DOHH2 (cell line): ENCODE results near the gene SMOC1.

Experiments used
- CTCF ChIP-seq: fragments of 200-600 bp; sonication (generic); IDR thresholded peaks from one replicate; pipeline ENCODE4 v1.5.1; 2014; ENCODE audit warnings: antibody characterized with exemption, mild to moderate bottlenecking, low read depth, low read length; ENCODE audit not compliant: poor library complexity, severe bottlenecking
- EZH2phosphoT487 ChIP-seq: fragments of 200-600 bp; sonication (generic); IDR thresholded peaks from 2 replicates; pipeline ENCODE4 v1.6.1; 2017; ENCODE audit warnings: borderline replicate concordance, mild to moderate bottlenecking, antibody characterized with exemption, low read length, moderate library complexity, mixed read lengths

- no peak for TF ChIP-seq CTCF
- no peak for TF ChIP-seq EZH2phosphoT487
Observed at GRCh38 chr14:69904246-69904645, 25.0 kb downstream of the SMOC1 start.
